GM18499 (cell line): ENCODE data around the gene RAP1GAP.

Source experiments
- ATAC-seq: cut with Tn5 transposase; IDR thresholded peaks from one replicate; pipeline ENCODE4 v1.9.1; 2021; ENCODE audit warnings: moderate number of reproducible peaks; ENCODE audit not compliant: insufficient read depth, unreplicated experiment

The RAP1GAP gene

GRCh38 chr1:21669258-21670058 is at the start of gene RAP1GAP:
TSS of gene RAP1GAP (minus strand) at chr1:21669357. CDS start at chr1:21620032, 49,325 bp downstream.
- no peak for ATAC-seq

- ATAC-seq, result no peak
Observed at GRCh38 chr1:21716169-21716568, 47.0 kb upstream of the RAP1GAP start.

GRCh38 chr1:21707891-21708290 is 38.7 kb upstream of the RAP1GAP start:
- no peak for ATAC-seq

- ATAC-seq, result no peak
Observed at GRCh38 chr1:21707086-21707840, 38.1 kb upstream of the RAP1GAP start.

- ATAC-seq, result no peak
Observed at GRCh38 chr1:21706151-21706835, 37.1 kb upstream of the RAP1GAP start.

- ATAC-seq, result no peak
Observed at GRCh38 chr1:21705303-21705980, 36.3 kb upstream of the RAP1GAP start.

- ATAC-seq, result no peak
Observed at GRCh38 chr1:21704145-21704544, 35.0 kb upstream of the RAP1GAP start.

- ATAC-seq, result no peak
Observed at GRCh38 chr1:21703318-21703963, 34.3 kb upstream of the RAP1GAP start.

- no peak for ATAC-seq
Observed at GRCh38 chr1:21702780-21703179, 33.6 kb upstream of the RAP1GAP start.

GRCh38 chr1:21701401-21701800 is 32.2 kb upstream of the RAP1GAP start:
- ATAC-seq, result no peak

GRCh38 chr1:21700094-21700493 is 30.9 kb upstream of the RAP1GAP start:
- no peak for ATAC-seq

GRCh38 chr1:21696931-21697330 is 27.8 kb upstream of the RAP1GAP start:
- no peak for ATAC-seq

- no peak for ATAC-seq
Observed at GRCh38 chr1:21693732-21694131, 24.6 kb upstream of the RAP1GAP start.

GRCh38 chr1:21691739-21692138 is 22.6 kb upstream of the RAP1GAP start:
- no peak for ATAC-seq

- ATAC-seq, result no peak
Observed at GRCh38 chr1:21689661-21690372, 20.7 kb upstream of the RAP1GAP start.

GRCh38 chr1:21687081-21687529 is 17.9 kb upstream of the RAP1GAP start:
- no peak for ATAC-seq

- ATAC-seq, result no peak
Observed at GRCh38 chr1:21685946-21686678, 17.0 kb upstream of the RAP1GAP start.

GRCh38 chr1:21681426-21681825 is 12.3 kb upstream of the RAP1GAP start:
- ATAC-seq, result no peak

- ATAC-seq, result no peak
Observed at GRCh38 chr1:21680918-21681317, 11.8 kb upstream of the RAP1GAP start.
